ENCODE results near the gene POC1A.

DNA sequence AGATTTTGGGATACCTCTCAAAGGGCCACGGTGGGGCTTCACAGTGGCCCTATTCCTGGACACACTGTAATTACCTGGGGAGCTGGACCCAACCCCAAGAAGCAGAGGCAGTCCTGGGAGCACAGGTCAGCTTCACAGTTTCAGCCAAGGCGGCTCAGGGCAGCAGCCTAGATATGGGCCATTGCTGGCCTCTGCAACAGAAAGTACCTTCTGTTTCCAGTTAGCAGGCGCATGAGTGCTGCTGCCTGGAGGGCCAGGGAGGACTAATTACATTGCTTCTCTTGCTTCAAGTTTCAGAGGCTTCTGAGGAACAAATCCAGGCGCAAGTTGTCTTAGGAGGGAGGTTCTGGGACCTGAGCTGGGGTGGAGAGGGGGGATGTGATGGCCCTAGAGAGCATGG lies 84.4 kb downstream of the POC1A start:
- TF ChIP-seq CTCF (IDR thresholded peaks at IDR 0.05) (no peak), EZH2 (IDR thresholded peaks at IDR 0.05; ENCODE audit: borderline replicate concordance, insufficient read depth, low read depth, low read length, poor library complexity, severe bottlenecking) (no peak)
